Panc1 (cell line): Measurements from ENCODE around the gene CLIP1. TPM values are rescaled to one million over a fixed set of nuclear protein-coding genes. Genes with fewer than 3 reads are reported as not detected.

Experiments
- ATAC-seq: fragments of 200-7000 bp; cut with Tn5 transposase; 2 replicates; pipeline ENCODE4 v1.9.1; 2020; ENCODE audit warnings: mild to moderate bottlenecking, moderate library complexity
- BruUV-seq: library from RNA; stranded (reverse); fragments of 400-500 nt; replicated peaks from 2 replicates; lab custom pipeline; 2021; lab: Mats Ljungman, UMichigan
- CTCF ChIA-PET: fragments of 300-600 bp; sonication (Branson Sonifier 250); formaldehyde crosslinking; loops from one replicate; lab custom pipeline; 2022; ENCODE audit warnings: antibody characterized with exemption; lab: Charles Lee
- POLR2A ChIA-PET: fragments of 300-600 bp; sonication (Branson Sonifier 250); formaldehyde crosslinking; loops from one replicate; lab custom pipeline; 2022; ENCODE audit warnings: antibody characterized with exemption; lab: Charles Lee
- DNase-seq: peaks from one replicate; pipeline ENCODE4 v3.0.0-alpha.2; 2010; ENCODE audit warnings: low read depth, low spot score
- H3K27ac ChIP-seq: 2 replicates; pipeline ENCODE4 v1.5.1; 2011; ENCODE audit warnings: mild to moderate bottlenecking, low read length, inconsistent platforms
- H3K27me3 ChIP-seq: fragments of 200-500 bp; sonication (Bioruptor generic); 2 replicates; pipeline ENCODE4 v1.6.0; 2014; ENCODE audit warnings: low read length, inconsistent platforms; ENCODE audit not compliant: control insufficient read depth, insufficient read depth
- H3K36me3 ChIP-seq: fragments of 200-500 bp; sonication (Bioruptor generic); 2 replicates; pipeline ENCODE4 v1.5.1; 2014; ENCODE audit warnings: inconsistent platforms, mild to moderate bottlenecking, low read length, moderate library complexity; ENCODE audit not compliant: control insufficient read depth, insufficient read depth
- H3K4me1 ChIP-seq: 2 replicates; pipeline ENCODE4 v1.5.1; 2011; ENCODE audit warnings: inconsistent platforms, mild to moderate bottlenecking, low read length, moderate library complexity; ENCODE audit not compliant: control insufficient read depth, insufficient read depth
- H3K4me3 ChIP-seq, 2 experiments: 2 replicates each; pipeline ENCODE4 v1.5.1; 2011 to 2012; ENCODE audit warnings: low read depth in 2 of 2, low read length in 2 of 2, mild to moderate bottlenecking in 2 of 2, inconsistent platforms in 1 of 2, moderate library complexity in 1 of 2
- H3K9me3 ChIP-seq: fragments of 200-500 bp; sonication (Bioruptor generic); 2 replicates; pipeline ENCODE4 v1.5.1; 2014; ENCODE audit warnings: low read depth, mild to moderate bottlenecking, inconsistent platforms, low read length, moderate library complexity; ENCODE audit not compliant: control insufficient read depth, insufficient read depth
- POLR2AphosphoS5 ChIP-seq: IDR thresholded peaks from 2 replicates; pipeline ENCODE4 v1.6.1; 2012; ENCODE audit warnings: mild to moderate bottlenecking, low read depth, low read length, moderate library complexity
- SIN3A ChIP-seq: IDR thresholded peaks from 2 replicates; pipeline ENCODE4 v1.6.1; 2012; ENCODE audit warnings: low read depth, mild to moderate bottlenecking, low read length, moderate library complexity, borderline replicate concordance; ENCODE audit not compliant: insufficient read depth
- TCF7L2 ChIP-seq: IDR thresholded peaks from 2 replicates; pipeline ENCODE4 v1.6.1; 2011; ENCODE audit warnings: mild to moderate bottlenecking, low read depth, low read length, inconsistent platforms
- in situ Hi-C: cut with HindIII; loops from 2 replicates; pipeline ENCODE4 v1.10.0; 2016; ENCODE audit warnings: low sequenced_read_pairs, low pct_unique_long_range_greater_than_20kb
- intact Hi-C: fragments of 100-400 bp; cut with micrococcal nuclease; formaldehyde crosslinking; loops from one replicate; pipeline ENCODE4 v1.10.0; 2022; ENCODE audit not compliant: unreplicated experiment
- total RNA-seq: library from RNA; stranded (reverse); gene quantifications from one replicate; pipeline ENCODE4 v1.2.1, GENCODE V29; 2021; ENCODE audit not compliant: unreplicated experiment
- TF ChIP-seq, protein P1 (sequence below), 2 experiments: IDR thresholded peaks; 2 replicates each; pipeline ENCODE4 v1.6.1; 2011 to 2012; ENCODE audit warnings: low read depth in 2 of 2, control low read depth in 1 of 2, low read length in 1 of 2, mild to moderate bottlenecking in 1 of 2, moderate library complexity in 1 of 2; ENCODE audit not compliant: insufficient read depth in 1 of 2
- TF ChIP-seq, protein P2 (sequence below): fragments of 450-650 bp; IDR thresholded peaks from 2 replicates; pipeline ENCODE4 v1.5.1; 2017; ENCODE audit warnings: mild to moderate bottlenecking

Gene CLIP1
- total RNA-seq, 1 experiment from 2014 or later: 117 TPM

DNA sequence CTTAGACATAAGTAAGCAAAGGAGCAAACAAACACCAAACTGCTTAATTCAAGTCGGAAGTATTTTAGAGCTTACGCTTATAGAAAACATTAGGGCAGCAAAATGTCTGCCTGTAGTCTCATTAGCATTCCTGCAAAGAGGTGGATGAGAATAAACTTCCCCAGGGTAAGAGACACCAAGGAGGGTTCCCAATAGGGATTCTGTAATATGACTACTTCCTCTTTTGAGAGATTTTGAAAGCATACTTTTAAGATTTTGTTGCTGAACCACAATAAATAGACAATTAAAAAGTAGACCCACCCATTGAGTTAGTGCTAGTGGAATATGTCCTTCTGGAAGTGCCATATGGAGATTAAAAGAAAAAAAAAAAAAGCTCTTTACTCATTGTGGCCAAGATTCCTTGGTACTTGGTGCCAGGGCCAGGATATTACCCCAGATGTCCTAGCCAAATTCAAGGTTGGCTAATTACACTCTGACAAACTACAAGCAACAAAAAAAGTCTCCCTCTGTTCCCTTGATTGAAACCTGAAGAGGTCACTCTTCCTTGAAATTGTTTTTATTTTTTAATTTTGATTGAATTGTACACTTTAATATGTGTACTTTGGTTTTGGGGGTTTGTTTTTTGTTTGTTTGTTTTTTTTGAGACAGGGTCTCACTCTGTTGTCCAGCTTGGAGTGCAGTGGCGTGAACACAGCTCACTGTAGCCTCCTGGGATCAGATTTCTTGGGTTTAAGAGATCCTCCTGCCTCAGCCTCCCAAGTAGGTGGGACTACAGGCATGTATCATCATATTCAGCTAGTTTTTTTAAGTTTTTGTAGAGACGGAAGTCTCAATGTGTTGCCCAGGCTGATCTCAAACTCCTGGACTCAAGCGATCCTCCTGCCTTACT lies 8.7 kb downstream of the CLIP1 start:
- peak overlapping the region; percentile 57 for H3K27ac ChIP-seq
- no peak for ATAC-seq
- intact Hi-C loops: no loop called here

DNA sequence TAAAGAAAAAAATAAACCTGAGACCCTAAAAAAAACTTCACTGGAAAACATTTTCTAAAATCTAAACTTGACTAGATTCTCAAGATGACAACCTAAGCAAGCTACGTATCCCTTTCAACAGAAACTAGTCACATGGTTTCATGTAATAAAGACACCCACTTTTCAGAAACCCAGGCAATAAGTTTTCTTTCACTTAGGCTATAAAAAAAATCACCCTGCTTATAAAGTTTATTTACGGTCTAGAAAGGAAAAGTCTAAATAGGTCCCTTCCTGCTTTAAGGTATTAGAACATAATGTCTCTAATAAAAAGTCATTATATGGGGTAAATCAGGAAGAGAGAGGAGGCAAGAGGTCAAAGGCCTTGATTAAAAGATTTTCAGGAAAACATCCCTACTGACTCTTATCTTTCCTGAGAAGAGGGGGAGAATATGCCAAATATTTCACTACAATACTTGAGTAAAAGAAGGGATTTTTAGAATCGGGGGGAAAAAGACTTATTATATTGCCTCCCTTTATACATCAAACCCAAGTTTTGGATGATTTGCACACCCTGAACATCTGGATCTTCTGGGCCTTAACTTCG lies 9.5 kb downstream of the CLIP1 start:
- Histone ChIP-seq H3K27ac (peak overlapping the region; percentile 57), H3K4me3 (no peak overlapping the region), H3K27me3 (no peaks in the 10 kb centered on the region), H3K36me3 (no peaks in the 10 kb centered on the region), H3K4me1 (peaks cover 21% of the 10 kb centered on the region), H3K9me3 (no peaks in the 10 kb centered on the region)
- DNase-seq (no peak), ATAC-seq (no peak)
- in situ Hi-C loops: no loop called here
- ChIA-PET POLR2A (no interaction called here), CTCF (no interaction called here)
- no TSS peak for BruUV-seq
- no peak for TF ChIP-seq SIN3A
- no peak for TF ChIP-seq TCF7L2
- TF ChIP-seq POLR2AphosphoS5: no peak
- TF ChIP-seq, protein P1, sequence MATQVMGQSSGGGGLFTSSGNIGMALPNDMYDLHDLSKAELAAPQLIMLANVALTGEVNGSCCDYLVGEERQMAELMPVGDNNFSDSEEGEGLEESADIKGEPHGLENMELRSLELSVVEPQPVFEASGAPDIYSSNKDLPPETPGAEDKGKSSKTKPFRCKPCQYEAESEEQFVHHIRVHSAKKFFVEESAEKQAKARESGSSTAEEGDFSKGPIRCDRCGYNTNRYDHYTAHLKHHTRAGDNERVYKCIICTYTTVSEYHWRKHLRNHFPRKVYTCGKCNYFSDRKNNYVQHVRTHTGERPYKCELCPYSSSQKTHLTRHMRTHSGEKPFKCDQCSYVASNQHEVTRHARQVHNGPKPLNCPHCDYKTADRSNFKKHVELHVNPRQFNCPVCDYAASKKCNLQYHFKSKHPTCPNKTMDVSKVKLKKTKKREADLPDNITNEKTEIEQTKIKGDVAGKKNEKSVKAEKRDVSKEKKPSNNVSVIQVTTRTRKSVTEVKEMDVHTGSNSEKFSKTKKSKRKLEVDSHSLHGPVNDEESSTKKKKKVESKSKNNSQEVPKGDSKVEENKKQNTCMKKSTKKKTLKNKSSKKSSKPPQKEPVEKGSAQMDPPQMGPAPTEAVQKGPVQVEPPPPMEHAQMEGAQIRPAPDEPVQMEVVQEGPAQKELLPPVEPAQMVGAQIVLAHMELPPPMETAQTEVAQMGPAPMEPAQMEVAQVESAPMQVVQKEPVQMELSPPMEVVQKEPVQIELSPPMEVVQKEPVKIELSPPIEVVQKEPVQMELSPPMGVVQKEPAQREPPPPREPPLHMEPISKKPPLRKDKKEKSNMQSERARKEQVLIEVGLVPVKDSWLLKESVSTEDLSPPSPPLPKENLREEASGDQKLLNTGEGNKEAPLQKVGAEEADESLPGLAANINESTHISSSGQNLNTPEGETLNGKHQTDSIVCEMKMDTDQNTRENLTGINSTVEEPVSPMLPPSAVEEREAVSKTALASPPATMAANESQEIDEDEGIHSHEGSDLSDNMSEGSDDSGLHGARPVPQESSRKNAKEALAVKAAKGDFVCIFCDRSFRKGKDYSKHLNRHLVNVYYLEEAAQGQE (IDR thresholded peaks at IDR 0.05; ENCODE audit: insufficient read depth in 1 of 2, low read depth in 2 of 2, low read length in 1 of 2): no peak
- TF ChIP-seq, protein P2, sequence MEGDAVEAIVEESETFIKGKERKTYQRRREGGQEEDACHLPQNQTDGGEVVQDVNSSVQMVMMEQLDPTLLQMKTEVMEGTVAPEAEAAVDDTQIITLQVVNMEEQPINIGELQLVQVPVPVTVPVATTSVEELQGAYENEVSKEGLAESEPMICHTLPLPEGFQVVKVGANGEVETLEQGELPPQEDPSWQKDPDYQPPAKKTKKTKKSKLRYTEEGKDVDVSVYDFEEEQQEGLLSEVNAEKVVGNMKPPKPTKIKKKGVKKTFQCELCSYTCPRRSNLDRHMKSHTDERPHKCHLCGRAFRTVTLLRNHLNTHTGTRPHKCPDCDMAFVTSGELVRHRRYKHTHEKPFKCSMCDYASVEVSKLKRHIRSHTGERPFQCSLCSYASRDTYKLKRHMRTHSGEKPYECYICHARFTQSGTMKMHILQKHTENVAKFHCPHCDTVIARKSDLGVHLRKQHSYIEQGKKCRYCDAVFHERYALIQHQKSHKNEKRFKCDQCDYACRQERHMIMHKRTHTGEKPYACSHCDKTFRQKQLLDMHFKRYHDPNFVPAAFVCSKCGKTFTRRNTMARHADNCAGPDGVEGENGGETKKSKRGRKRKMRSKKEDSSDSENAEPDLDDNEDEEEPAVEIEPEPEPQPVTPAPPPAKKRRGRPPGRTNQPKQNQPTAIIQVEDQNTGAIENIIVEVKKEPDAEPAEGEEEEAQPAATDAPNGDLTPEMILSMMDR: no peak
- intact Hi-C loops: no loop called here

More for the DNA sequence above, 8.7 kb downstream of the CLIP1 start:
- no peaks in the 10 kb centered on the region for H3K27me3 ChIP-seq
- POLR2A ChIA-PET: no interaction called here
- H3K36me3 ChIP-seq: no peaks in the 10 kb centered on the region
- in situ Hi-C loops: no loop called here
- H3K4me1 ChIP-seq: peaks cover 29% of the 10 kb centered on the region
- H3K4me3 ChIP-seq: no peak overlapping the region
- TF ChIP-seq POLR2AphosphoS5: no peak
- TF ChIP-seq SIN3A: no peak
- TF ChIP-seq, protein P1 (IDR thresholded peaks at IDR 0.05; ENCODE audit: insufficient read depth in 1 of 2, low read depth in 2 of 2, low read length in 1 of 2): no peak
- TF ChIP-seq, protein P2: no peak
- no peak for TF ChIP-seq TCF7L2
- DNase-seq: no peak
- H3K9me3 ChIP-seq: no peaks in the 10 kb centered on the region
- BruUV-seq: no TSS peak
- CTCF ChIA-PET: no interaction called here
